ENCODE data around the gene WDFY2.
"Not testable (repeated sequence)": the region's sequence is repeated elsewhere in the genome, so short reads cannot be mapped to it uniquely, and the experiment has no call there.

The WDFY2 gene

GRCh38 chr13:51635137-51635878 is 51.0 kb downstream of the WDFY2 start:
- DNase-seq, result no peak

- DNase-seq, result no peak
Measured at GRCh38 chr13:51636349-51636890, 52.2 kb downstream of the WDFY2 start.

GRCh38 chr13:51637852-51638215 is 53.6 kb downstream of the WDFY2 start:
- DNase-seq, result no peak

GRCh38 chr13:51638216-51638871 is 54.1 kb downstream of the WDFY2 start:
- DNase-seq, result no peak

GRCh38 chr13:51639171-51639570 is 54.9 kb downstream of the WDFY2 start:
- no peak for DNase-seq

GRCh38 chr13:51640696-51641095 is 56.4 kb downstream of the WDFY2 start:
- not testable (repeated sequence) for DNase-seq

GRCh38 chr13:51643105-51643881 is 59.0 kb downstream of the WDFY2 start:
- DNase-seq, result no peak

- DNase-seq, result no peak
Measured at GRCh38 chr13:51643882-51644281, 59.6 kb downstream of the WDFY2 start.

GRCh38 chr13:51644654-51645053 is 60.4 kb downstream of the WDFY2 start:
- DNase-seq, result no peak

GRCh38 chr13:51645154-51645650 is 60.9 kb downstream of the WDFY2 start:
- DNase-seq, result peak; percentile 15

- DNase-seq, result no peak
Measured at GRCh38 chr13:51645761-51646670, 61.8 kb downstream of the WDFY2 start.

- no peak for DNase-seq
Measured at GRCh38 chr13:51647067-51647466, 62.8 kb downstream of the WDFY2 start.

- not testable (repeated sequence) for DNase-seq
Measured at GRCh38 chr13:51652193-51652592, 67.9 kb downstream of the WDFY2 start.

- no peak for DNase-seq
Measured at GRCh38 chr13:51659276-51660127, 75.2 kb downstream of the WDFY2 start.

GRCh38 chr13:51660813-51661212 is 76.6 kb downstream of the WDFY2 start:
- DNase-seq, result no peak

- DNase-seq, result no peak
Measured at GRCh38 chr13:51663973-51664957, 80.0 kb downstream of the WDFY2 start.

- DNase-seq, result no peak
Measured at GRCh38 chr13:51665456-51665855, 81.2 kb downstream of the WDFY2 start.

GRCh38 chr13:51666374-51666773 is 82.1 kb downstream of the WDFY2 start:
- DNase-seq, result no peak

- no peak for DNase-seq
Measured at GRCh38 chr13:51666839-51667238, 82.6 kb downstream of the WDFY2 start.
